Measurements from ENCODE around the gene REEP6.
A peak's percentile ranks its signal among the peaks of the same experiment; 100 is the strongest.
"Not testable (repeated sequence)": the region's sequence is repeated elsewhere in the genome, so short reads cannot be mapped to it uniquely, and the experiment has no call there.

REEP6 gene

GRCh38 chr19:1511318-1512317 is 20.6 kb downstream of the REEP6 start:
- TF ChIP-seq POLR2A (IDR thresholded peaks at IDR 0.05; ENCODE audit: low read depth, low read length): no peak
- TF ChIP-seq PAX5 (IDR thresholded peaks at IDR 0.05; ENCODE audit: insufficient read depth, low read length, severe bottlenecking): no peak
- TF ChIP-seq POU2F2 (IDR thresholded peaks at IDR 0.05; ENCODE audit: low read depth, low read length): no peak
- no peak for TF ChIP-seq TAF1 (IDR thresholded peaks at IDR 0.05; ENCODE audit: low read depth, low read length)
- no peak for TF ChIP-seq SPI1 (IDR thresholded peaks at IDR 0.05; ENCODE audit: low read depth, low read length)
- no peak for TF ChIP-seq POLR2AphosphoS5 (IDR thresholded peaks at IDR 0.05; ENCODE audit: low read depth, low read length)
- FAIRE-seq: no peak
- no peak for DNase-seq (ENCODE audit: insufficient read length, low spot score)

- TF ChIP-seq SPI1 (IDR thresholded peaks at IDR 0.05; ENCODE audit: low read depth, low read length) (no peak), POU2F2 (IDR thresholded peaks at IDR 0.05; ENCODE audit: low read depth, low read length) (no peak), TAF1 (IDR thresholded peaks at IDR 0.05; ENCODE audit: low read depth, low read length) (no peak), PAX5 (IDR thresholded peaks at IDR 0.05; ENCODE audit: insufficient read depth, low read length, severe bottlenecking) (no peak), POLR2AphosphoS5 (IDR thresholded peaks at IDR 0.05; ENCODE audit: low read depth, low read length) (no peak), POLR2A (IDR thresholded peaks at IDR 0.05; ENCODE audit: low read depth, low read length) (no peak)
- FAIRE-seq: no peak
- peak; percentile 84 for DNase-seq (ENCODE audit: insufficient read length, low spot score)
These were observed 21.9 kb downstream of the REEP6 start, which contains the start of gene ADAMTSL5 for GRCh38 chr19:1512671-1513498. TSS of gene ADAMTSL5 (minus strand) at chr19:1513019. CDS start at chr19:1510943, 2,076 bp downstream.

DNA sequence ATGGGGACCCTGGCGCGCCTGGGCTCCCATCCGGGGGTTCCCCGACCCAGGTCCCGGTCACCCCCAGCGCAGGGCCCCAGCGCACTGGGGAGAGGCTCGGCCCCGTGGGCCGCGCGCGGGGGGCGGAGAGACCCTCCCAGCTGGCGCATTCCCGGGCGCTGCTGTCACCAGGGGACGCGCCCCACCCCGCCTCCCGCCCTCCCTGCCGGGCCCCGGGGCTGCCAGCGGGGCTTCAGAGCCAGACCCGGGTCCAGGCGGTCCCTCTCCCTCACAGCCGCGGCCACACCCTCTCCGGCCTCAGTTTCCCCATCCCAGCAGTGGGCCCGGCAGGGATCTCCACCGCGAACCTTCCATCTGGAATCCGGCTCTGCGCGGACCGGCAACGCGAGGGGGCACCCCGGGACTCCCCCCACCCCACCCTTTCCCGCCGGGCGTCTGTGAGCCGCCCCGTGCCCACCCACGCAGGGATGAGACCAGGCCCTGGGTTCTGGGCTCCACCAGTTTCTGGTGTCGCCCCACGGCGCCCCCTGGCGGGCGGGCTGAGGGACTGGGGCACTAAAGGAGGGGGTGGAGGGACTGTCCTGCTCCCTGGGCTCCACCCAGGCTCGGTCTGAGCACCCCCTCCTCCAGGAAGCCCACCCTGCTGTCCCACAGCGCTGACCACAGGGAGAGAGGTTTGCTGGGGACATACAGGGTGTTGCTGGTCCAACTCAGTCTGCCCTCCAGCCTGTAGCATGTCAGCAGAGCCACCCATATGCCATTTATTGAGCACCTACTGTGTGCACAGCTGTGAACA is 22.7 kb downstream of the REEP6 start:
- FAIRE-seq: no peak
- peak; percentile 72 for DNase-seq (ENCODE audit: insufficient read length, low spot score)
- no peak for TF ChIP-seq POLR2A (IDR thresholded peaks at IDR 0.05; ENCODE audit: low read depth, low read length)
- no peak for TF ChIP-seq POLR2AphosphoS5 (IDR thresholded peaks at IDR 0.05; ENCODE audit: low read depth, low read length)
- no peak for TF ChIP-seq SPI1 (IDR thresholded peaks at IDR 0.05; ENCODE audit: low read depth, low read length)
- no peak for TF ChIP-seq PAX5 (IDR thresholded peaks at IDR 0.05; ENCODE audit: insufficient read depth, low read length, severe bottlenecking)
- no peak for TF ChIP-seq POU2F2 (IDR thresholded peaks at IDR 0.05; ENCODE audit: low read depth, low read length)
- no peak for TF ChIP-seq TAF1 (IDR thresholded peaks at IDR 0.05; ENCODE audit: low read depth, low read length)

DNA sequence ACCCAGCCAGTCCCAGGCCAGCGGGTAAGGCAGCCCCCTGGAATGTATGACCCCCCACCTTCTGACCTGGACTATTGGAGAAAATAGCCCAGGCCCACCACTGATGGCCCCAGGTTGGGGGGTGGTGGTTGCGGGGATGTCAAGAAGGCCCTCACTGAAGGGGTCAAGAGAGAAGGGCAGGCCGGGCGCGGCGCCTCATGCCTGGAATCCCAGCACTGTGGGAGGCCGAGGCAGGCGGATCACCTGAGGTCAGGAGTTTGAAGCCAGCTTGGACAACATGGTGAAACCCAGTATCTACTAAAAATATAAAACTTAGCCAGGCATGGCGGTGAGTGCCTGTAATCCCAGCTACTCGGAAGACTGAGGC is 23.3 kb downstream of the REEP6 start:
- DNase-seq (ENCODE audit: insufficient read length, low spot score): no peak
- TF ChIP-seq SPI1 (IDR thresholded peaks at IDR 0.05; ENCODE audit: low read depth, low read length) (no peak), POLR2A (IDR thresholded peaks at IDR 0.05; ENCODE audit: low read depth, low read length) (no peak), POU2F2 (IDR thresholded peaks at IDR 0.05; ENCODE audit: low read depth, low read length) (no peak), TAF1 (IDR thresholded peaks at IDR 0.05; ENCODE audit: low read depth, low read length) (no peak), PAX5 (IDR thresholded peaks at IDR 0.05; ENCODE audit: insufficient read depth, low read length, severe bottlenecking) (no peak), POLR2AphosphoS5 (IDR thresholded peaks at IDR 0.05; ENCODE audit: low read depth, low read length) (no peak)
- FAIRE-seq: no peak

GRCh38 chr19:1514986-1515721 is 24.2 kb downstream of the REEP6 start:
- DNase-seq (ENCODE audit: insufficient read length, low spot score) (no peak), FAIRE-seq (no peak)
- TF ChIP-seq POU2F2 (IDR thresholded peaks at IDR 0.05; ENCODE audit: low read depth, low read length) (no peak), PAX5 (IDR thresholded peaks at IDR 0.05; ENCODE audit: insufficient read depth, low read length, severe bottlenecking) (no peak), POLR2AphosphoS5 (IDR thresholded peaks at IDR 0.05; ENCODE audit: low read depth, low read length) (no peak), SPI1 (IDR thresholded peaks at IDR 0.05; ENCODE audit: low read depth, low read length) (no peak), TAF1 (IDR thresholded peaks at IDR 0.05; ENCODE audit: low read depth, low read length) (no peak), POLR2A (IDR thresholded peaks at IDR 0.05; ENCODE audit: low read depth, low read length) (no peak)

DNA sequence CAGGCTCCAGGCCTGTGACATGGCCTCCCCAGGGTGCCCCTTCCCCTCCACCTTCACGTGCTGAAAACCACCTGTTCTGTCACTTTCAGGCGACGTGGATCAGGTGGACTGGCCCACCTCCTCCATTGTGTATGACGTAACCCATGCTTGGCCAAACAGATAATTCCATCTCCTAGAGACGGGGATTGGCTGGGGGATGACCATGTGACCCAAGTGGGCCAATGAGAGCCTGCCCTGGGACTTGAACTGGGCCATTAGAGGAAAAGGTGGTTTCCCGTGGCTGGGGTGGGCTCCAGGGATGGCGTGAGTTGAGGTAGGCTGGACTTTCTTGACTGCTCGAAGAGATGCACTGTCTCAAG is 25.4 kb downstream of the REEP6 start:
- FAIRE-seq: no peak

DNA sequence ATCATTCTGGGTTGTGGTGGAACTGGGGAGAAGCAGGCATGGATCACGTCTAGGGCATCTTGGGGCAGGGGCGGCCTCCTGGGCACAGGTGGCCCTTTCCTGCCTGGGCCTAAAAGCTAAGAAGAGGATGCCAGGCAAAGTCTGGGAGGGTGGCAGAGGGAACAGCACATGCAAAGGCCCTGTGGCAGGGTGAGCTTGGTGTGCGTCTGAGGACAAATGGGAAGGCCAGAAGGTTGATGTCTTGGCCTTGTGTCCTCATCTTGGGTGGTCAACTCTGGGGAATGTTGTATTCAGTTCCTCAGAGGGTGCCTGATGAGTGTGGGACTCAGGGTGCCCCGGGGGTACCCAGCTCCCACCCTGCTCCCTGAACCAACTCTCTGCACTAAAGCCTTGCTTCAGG is 27.5 kb downstream of the REEP6 start:
- FAIRE-seq (no peak), DNase-seq (ENCODE audit: insufficient read length, low spot score) (no peak)
- TF ChIP-seq POLR2A (IDR thresholded peaks at IDR 0.05; ENCODE audit: low read depth, low read length) (no peak), POLR2AphosphoS5 (IDR thresholded peaks at IDR 0.05; ENCODE audit: low read depth, low read length) (no peak), POU2F2 (IDR thresholded peaks at IDR 0.05; ENCODE audit: low read depth, low read length) (no peak), TAF1 (IDR thresholded peaks at IDR 0.05; ENCODE audit: low read depth, low read length) (no peak), SPI1 (IDR thresholded peaks at IDR 0.05; ENCODE audit: low read depth, low read length) (no peak), PAX5 (IDR thresholded peaks at IDR 0.05; ENCODE audit: insufficient read depth, low read length, severe bottlenecking) (no peak)

More for the DNA sequence above, 25.4 kb downstream of the REEP6 start:
- no peak for DNase-seq (ENCODE audit: insufficient read length, low spot score)
- TF ChIP-seq TAF1 (IDR thresholded peaks at IDR 0.05; ENCODE audit: low read depth, low read length) (no peak), POLR2AphosphoS5 (IDR thresholded peaks at IDR 0.05; ENCODE audit: low read depth, low read length) (no peak), POU2F2 (IDR thresholded peaks at IDR 0.05; ENCODE audit: low read depth, low read length) (no peak), SPI1 (IDR thresholded peaks at IDR 0.05; ENCODE audit: low read depth, low read length) (no peak)

- not testable (repeated sequence) for DNase-seq (ENCODE audit: insufficient read length, low spot score); FAIRE-seq
These were observed 28.8 kb downstream of the REEP6 start for GRCh38 chr19:1519802-1520201.
